AG04450 (cell line): ENCODE results near the gene LYPD3. TPM values are rescaled to one million over a fixed set of nuclear protein-coding genes. Genes with fewer than 3 reads are reported as not detected.
"Not testable (repeated sequence)": the region's sequence is repeated elsewhere in the genome, so short reads cannot be mapped to it uniquely, and the experiment has no call there.

ENCODE experiments used
- CTCF ChIA-PET: fragments of 300-600, 350-600 bp; formaldehyde crosslinking; extraction: SDS; loops from one replicate; lab custom pipeline; 2022; ENCODE audit warnings: antibody characterized with exemption, inconsistent platforms; lab: Charles Lee
- POLR2A ChIA-PET: fragments of 350-600 bp; formaldehyde crosslinking; extraction: SDS; loops from one replicate; lab custom pipeline; 2021; ENCODE audit warnings: antibody characterized with exemption, inconsistent platforms; lab: Yijun Ruan, JAX
- DNase-seq: peaks from one replicate; pipeline ENCODE4 v3.0.0-alpha.2; 2011; ENCODE audit warnings: low read depth, low spot score
- H3K27ac ChIP-seq: one replicate; pipeline ENCODE4 v1.5.1; 2012; ENCODE audit warnings: low read depth, low read length, control low read depth
- H3K27me3 ChIP-seq: one replicate; pipeline ENCODE4 v1.6.0; 2012; ENCODE audit warnings: low read length; ENCODE audit not compliant: control insufficient read depth, insufficient read depth
- H3K4me3 ChIP-seq: 2 replicates; pipeline ENCODE4 v1.5.1; 2011; ENCODE audit warnings: mild to moderate bottlenecking, low read depth, low read length, control low read depth
- H3K9me3 ChIP-seq: 2 replicates; pipeline ENCODE4 v1.5.1; 2012; ENCODE audit warnings: low read length; ENCODE audit not compliant: control insufficient read depth, insufficient read depth
- polyA minus RNA-seq: library from RNA; depleted of rRNA, polyadenylated mRNA; stranded (reverse); fragments of >200 nt; gene quantifications from 2 replicates; pipeline ENCODE4 v1.2.3, GENCODE V29; 2011; rRNA and poly(A)+ RNA removed
- polyA plus RNA-seq: library from polyadenylated mRNA; depleted of rRNA; stranded (reverse); fragments of >200 nt; gene quantifications from 2 replicates; pipeline ENCODE4 v1.2.3, GENCODE V29; 2011; rRNA removed
- TF ChIP-seq, protein P1 (sequence below): IDR thresholded peaks from 2 replicates; pipeline ENCODE4 v1.5.1; 2011; ENCODE audit warnings: low read depth, low read length, control low read depth, inconsistent platforms

The LYPD3 gene
- polyA plus RNA-seq: 0.60 and 1.0 TPM in 2 replicates
- polyA minus RNA-seq: 0.39 and 0.83 TPM in 2 replicates

DNA sequence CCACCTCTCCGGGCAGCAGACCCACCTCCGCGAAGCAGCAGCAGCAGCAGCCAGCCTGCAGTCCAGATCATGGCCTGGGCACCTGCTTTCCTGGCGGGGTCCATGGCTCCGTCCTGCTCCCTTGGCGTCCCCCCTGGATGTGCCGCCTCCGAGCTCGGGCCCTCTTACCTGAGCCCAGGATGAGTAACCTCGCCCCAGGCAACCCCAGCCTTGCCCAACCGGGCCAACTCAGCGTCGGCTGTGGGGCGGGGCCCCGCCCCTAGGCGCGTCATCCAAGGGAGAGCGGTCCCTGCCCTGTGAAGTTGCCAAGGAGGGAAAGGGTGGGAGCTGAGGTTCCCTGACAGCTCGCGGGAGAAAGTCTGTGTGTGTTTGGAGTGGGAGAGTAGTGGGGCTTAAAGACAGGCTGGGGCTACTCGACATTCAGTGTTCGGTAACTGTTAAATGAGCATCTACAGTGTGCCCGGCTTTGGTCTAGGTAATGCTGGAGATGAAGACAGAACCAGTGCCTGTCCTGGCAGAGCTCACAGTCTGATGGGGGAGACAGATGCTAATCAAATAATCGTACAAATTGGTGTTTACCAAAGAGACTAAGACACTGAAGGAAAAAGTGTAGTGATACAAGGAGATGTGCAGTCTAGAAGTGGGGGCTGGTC lies at the start of gene LYPD3:
TSS of gene LYPD3 (minus strand) at position 141 of the 653 bp plus-strand sequence. CDS start at position 104, 37 bp downstream.
- POLR2A ChIA-PET: no interaction called here
- H3K27ac ChIP-seq: no peak within 1 kb of the TSS
- TF ChIP-seq, protein P1, sequence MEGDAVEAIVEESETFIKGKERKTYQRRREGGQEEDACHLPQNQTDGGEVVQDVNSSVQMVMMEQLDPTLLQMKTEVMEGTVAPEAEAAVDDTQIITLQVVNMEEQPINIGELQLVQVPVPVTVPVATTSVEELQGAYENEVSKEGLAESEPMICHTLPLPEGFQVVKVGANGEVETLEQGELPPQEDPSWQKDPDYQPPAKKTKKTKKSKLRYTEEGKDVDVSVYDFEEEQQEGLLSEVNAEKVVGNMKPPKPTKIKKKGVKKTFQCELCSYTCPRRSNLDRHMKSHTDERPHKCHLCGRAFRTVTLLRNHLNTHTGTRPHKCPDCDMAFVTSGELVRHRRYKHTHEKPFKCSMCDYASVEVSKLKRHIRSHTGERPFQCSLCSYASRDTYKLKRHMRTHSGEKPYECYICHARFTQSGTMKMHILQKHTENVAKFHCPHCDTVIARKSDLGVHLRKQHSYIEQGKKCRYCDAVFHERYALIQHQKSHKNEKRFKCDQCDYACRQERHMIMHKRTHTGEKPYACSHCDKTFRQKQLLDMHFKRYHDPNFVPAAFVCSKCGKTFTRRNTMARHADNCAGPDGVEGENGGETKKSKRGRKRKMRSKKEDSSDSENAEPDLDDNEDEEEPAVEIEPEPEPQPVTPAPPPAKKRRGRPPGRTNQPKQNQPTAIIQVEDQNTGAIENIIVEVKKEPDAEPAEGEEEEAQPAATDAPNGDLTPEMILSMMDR: no peak
- CTCF ChIA-PET: interaction anchor here (0.9 to 2.3 kb wide), 3 partner anchors 19 to 90 kb away, joined by 3 to 9 read pairs (median 4); no protein-coding TSS in a partner anchor
- peaks cover 4% of the 10 kb centered on the region for H3K27me3 ChIP-seq
- DNase-seq: no peak
- peak within 1 kb of the TSS; percentile 79 for H3K4me3 ChIP-seq
- H3K9me3 ChIP-seq: peaks cover 14% of the 10 kb centered on the region

DNA sequence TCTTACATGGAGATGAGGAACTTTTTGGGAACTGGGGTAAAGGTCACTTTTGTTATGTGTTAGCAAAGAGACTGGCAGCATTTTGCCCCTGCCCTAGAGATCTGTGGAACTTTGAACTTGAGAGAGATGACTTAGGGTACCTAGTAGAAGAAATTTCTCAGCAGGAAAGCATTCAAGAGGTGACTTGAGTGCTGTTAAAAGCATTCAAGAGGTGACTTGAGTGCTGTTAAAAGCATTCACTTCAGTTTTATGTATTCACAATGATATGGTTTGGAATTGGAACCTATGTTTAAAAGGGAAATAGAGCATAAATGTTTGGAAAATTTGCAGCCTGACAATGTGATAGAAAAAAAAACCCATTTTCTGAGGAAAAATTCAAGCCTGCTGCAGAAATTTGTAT lies 47.0 kb upstream of the LYPD3 start:
- H3K4me3 ChIP-seq, DNase-seq, H3K27ac ChIP-seq, H3K9me3 ChIP-seq, POLR2A ChIA-PET, H3K27me3 ChIP-seq: not testable (repeated sequence)
- CTCF ChIA-PET: interaction anchor here (0.6 kb wide), 1 partner anchor 811 kb away, joined by 3 read pairs; no protein-coding TSS in a partner anchor

DNA sequence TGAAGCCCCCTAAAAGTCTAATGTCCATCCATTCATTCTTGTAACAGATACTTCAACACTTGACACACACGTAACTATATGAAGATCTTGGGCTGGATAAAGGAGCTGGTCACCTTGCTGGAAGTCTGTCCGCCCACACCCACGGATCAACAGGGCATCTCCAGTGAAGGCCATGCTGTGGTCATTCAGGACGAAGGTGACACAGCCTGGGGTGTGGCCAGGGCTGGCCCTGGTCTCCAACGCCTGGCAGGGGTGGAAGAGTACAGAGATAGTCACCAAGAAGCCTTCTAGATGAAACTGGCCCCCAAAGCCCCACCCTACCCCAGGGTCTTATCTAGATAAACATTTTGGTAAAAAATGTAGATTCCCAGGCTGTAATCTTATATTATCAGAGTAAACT lies 45.9 kb upstream of the LYPD3 start:
- ChIA-PET CTCF (interaction anchor here (0.6 to 2.6 kb wide), 2 partner anchors 22 to 65 kb away, joined by 3 to 10 read pairs; partner anchors contain the start of gene ZNF575), POLR2A (no interaction called here)
- no peaks in the 10 kb centered on the region for H3K9me3 ChIP-seq
- DNase-seq: no peak
- no peak overlapping the region for H3K27ac ChIP-seq
- TF ChIP-seq, protein P1: no peak
- no peak overlapping the region for H3K4me3 ChIP-seq
- H3K27me3 ChIP-seq: no peaks in the 10 kb centered on the region

DNA sequence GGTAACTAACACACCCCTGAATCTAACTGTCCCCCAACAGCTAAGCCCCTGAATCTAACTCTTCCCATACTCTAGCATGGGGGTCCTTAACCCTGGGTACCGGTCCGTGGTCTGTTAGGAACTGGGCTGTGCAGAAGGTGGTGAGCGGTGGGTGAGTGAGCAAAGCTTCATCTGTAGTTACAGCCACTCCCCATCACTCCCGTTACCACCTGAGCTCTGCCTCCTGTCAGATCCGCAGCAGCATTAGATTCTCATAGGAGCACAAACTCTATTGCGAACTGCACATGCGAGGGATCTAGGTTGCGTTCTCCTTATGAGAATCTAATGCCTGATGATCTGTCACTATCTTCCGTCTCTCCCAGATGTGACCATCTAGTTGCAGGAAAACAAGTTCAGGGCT lies 45.3 kb upstream of the LYPD3 start:
- POLR2A ChIA-PET: interaction anchor here (0.6 to 0.7 kb wide), 3 partner anchors 14 to 63 kb away, joined by 3 to 8 read pairs (median 4); no protein-coding TSS in a partner anchor
- no peaks in the 10 kb centered on the region for H3K9me3 ChIP-seq
- TF ChIP-seq, protein P1: no peak
- H3K27ac ChIP-seq: no peak overlapping the region
- no peak overlapping the region for H3K4me3 ChIP-seq
- DNase-seq: no peak
- no peaks in the 10 kb centered on the region for H3K27me3 ChIP-seq
- CTCF ChIA-PET: interaction anchor here (1.0 to 2.6 kb wide), 3 partner anchors 9 to 78 kb away, joined by 4 to 10 read pairs (median 5); no protein-coding TSS in a partner anchor

DNA sequence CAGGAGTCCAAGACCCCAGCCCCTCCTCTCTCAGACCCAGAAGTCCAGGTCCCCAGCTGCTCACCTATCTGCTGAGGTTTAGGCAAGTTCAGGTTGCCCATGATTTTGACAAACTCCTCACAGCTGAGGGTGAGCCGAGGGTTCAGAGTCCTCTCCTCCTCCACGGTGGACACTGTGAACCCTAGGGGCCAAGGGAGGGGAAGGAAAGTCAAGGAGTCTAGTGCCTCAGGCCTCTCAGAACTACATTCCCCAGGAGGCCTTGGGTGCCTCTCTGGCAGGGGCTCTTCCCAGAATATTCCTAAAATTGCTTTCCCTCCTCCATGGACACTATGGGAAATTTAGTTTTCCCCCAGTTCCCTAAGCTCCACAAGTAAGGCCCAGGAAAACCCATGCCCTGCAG lies 42.5 kb upstream of the LYPD3 start:
- TF ChIP-seq, protein P1: no peak
- H3K27ac ChIP-seq: no peak overlapping the region
- POLR2A ChIA-PET: no interaction called here
- no peaks in the 10 kb centered on the region for H3K9me3 ChIP-seq
- CTCF ChIA-PET: interaction anchor here (1.3 kb wide), 1 partner anchor 12 kb away, joined by 7 read pairs; no protein-coding TSS in a partner anchor
- no peak overlapping the region for H3K4me3 ChIP-seq
- no peaks in the 10 kb centered on the region for H3K27me3 ChIP-seq
- DNase-seq: no peak
